MCF 10A (cell line): ENCODE results near the gene TADA3. TPM values are rescaled to one million over a fixed set of nuclear protein-coding genes. Genes with fewer than 3 reads are reported as not detected.

Experiments
- BruUV-seq: library from RNA; stranded (reverse); fragments of 400-500 nt; replicated peaks from 2 replicates; lab custom pipeline; 2021; lab: Mats Ljungman, UMichigan
- CTCF ChIA-PET: fragments of 300-600 bp; sonication (Branson Sonifier 250); formaldehyde crosslinking; extraction: SDS; loops from one replicate; lab custom pipeline; 2021; ENCODE audit warnings: antibody characterized with exemption, inconsistent platforms; lab: Yijun Ruan, JAX
- POLR2A ChIA-PET: fragments of 300-600, 350-650 bp; sonication (Branson Sonifier 250); formaldehyde crosslinking; extraction: SDS; loops from one replicate; lab custom pipeline; 2020; ENCODE audit warnings: antibody characterized with exemption, inconsistent platforms; lab: Yijun Ruan, JAX
- DNase-seq: peaks from one replicate; pipeline ENCODE4 v3.0.0-alpha.2; 2018; ENCODE audit not compliant: unreplicated experiment
- H3K27ac Mint-ChIP-seq: one replicate; pipeline ENCODE4 v1.8.0; 2022; ENCODE audit warnings: mild to moderate bottlenecking, low read depth, mixed read lengths; ENCODE audit not compliant: unreplicated experiment
- H3K27me3 Mint-ChIP-seq: one replicate; pipeline ENCODE4 v1.8.0; 2022; ENCODE audit warnings: mixed read lengths; ENCODE audit not compliant: insufficient read depth, unreplicated experiment
- H3K36me3 Mint-ChIP-seq: one replicate; pipeline ENCODE4 v1.8.0; 2022; ENCODE audit warnings: mild to moderate bottlenecking, moderate library complexity, mixed read lengths; ENCODE audit not compliant: insufficient read depth, unreplicated experiment
- H3K4me1 Mint-ChIP-seq: one replicate; pipeline ENCODE4 v1.8.0; 2022; ENCODE audit warnings: mixed read lengths; ENCODE audit not compliant: insufficient read depth, unreplicated experiment
- H3K4me3 Mint-ChIP-seq: one replicate; pipeline ENCODE4 v1.8.0; 2022; ENCODE audit warnings: mild to moderate bottlenecking, moderate library complexity, mixed read lengths; ENCODE audit not compliant: unreplicated experiment
- H3K9me3 Mint-ChIP-seq: one replicate; pipeline ENCODE4 v1.8.0; 2022; ENCODE audit warnings: mixed read lengths; ENCODE audit not compliant: unreplicated experiment
- CTCF ChIP-seq: fragments of 200-600 bp; IDR thresholded peaks from one replicate; pipeline ENCODE4 v1.8.0; 2022; ENCODE audit warnings: antibody characterized with exemption, mild to moderate bottlenecking; ENCODE audit not compliant: unreplicated experiment
- intact Hi-C: fragments of 100-400 bp; cut with micrococcal nuclease; formaldehyde crosslinking; loops from 2 replicates; pipeline ENCODE4 v1.14.1; 2022
- total RNA-seq: library from RNA; stranded (reverse); gene quantifications from 2 replicates; pipeline ENCODE4 v1.2.3, GENCODE V29; 2022

The TADA3 gene
- total RNA-seq, 1 experiment from 2014 or later: 77.1 TPM

DNA sequence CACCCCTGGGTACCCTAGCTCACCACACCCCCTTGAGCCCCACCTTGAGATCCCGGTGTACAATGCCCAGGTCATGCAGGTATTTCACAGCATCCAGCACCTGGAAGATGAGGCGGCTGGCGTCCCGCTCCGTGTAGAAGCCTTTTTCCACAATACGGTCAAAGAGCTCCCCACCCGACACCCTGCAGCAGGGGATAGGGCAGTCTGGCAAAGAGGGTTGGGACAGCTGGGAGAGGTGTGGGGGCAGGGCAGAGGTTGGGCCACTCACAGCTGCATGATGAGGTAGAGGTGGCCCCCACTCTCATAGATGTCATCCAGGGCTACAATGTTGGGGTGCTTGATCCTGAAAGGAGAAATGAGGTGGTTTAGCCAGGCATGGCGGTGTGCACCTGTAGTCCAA is 29.4 kb downstream of the TADA3 start:
- H3K4me3 Mint-ChIP-seq: no peak overlapping the region
- POLR2A ChIA-PET: no interaction called here
- H3K9me3 Mint-ChIP-seq: no peaks in the 10 kb centered on the region
- TF ChIP-seq CTCF: no peak
- DNase-seq: no peak
- H3K36me3 Mint-ChIP-seq: peaks cover 7% of the 10 kb centered on the region
- no peaks in the 10 kb centered on the region for H3K4me1 Mint-ChIP-seq
- CTCF ChIA-PET: interaction anchor here (1.0 kb wide), 2 partner anchors 8 to 36 kb away, joined by 4 to 5 read pairs; no protein-coding TSS in a partner anchor
- no peak overlapping the region for H3K27ac Mint-ChIP-seq
- no TSS peak for BruUV-seq
- no peaks in the 10 kb centered on the region for H3K27me3 Mint-ChIP-seq
- intact Hi-C loops: no loop called here

GRCh38 chr3:9761919-9762318 is 30.4 kb downstream of the TADA3 start:
- H3K9me3 Mint-ChIP-seq: no peaks in the 10 kb centered on the region
- no TSS peak for BruUV-seq
- POLR2A ChIA-PET: no interaction called here
- no peak overlapping the region for H3K27ac Mint-ChIP-seq
- intact Hi-C loops: no loop called here
- CTCF ChIA-PET: interaction anchor here (0.6 kb wide), 1 partner anchor 591 kb away, joined by 6 read pairs; no protein-coding TSS in a partner anchor
- TF ChIP-seq CTCF: no peak
- peaks cover 7% of the 10 kb centered on the region for H3K36me3 Mint-ChIP-seq
- DNase-seq: no peak
- no peaks in the 10 kb centered on the region for H3K27me3 Mint-ChIP-seq
- H3K4me3 Mint-ChIP-seq: no peak overlapping the region
- H3K4me1 Mint-ChIP-seq: no peaks in the 10 kb centered on the region

DNA sequence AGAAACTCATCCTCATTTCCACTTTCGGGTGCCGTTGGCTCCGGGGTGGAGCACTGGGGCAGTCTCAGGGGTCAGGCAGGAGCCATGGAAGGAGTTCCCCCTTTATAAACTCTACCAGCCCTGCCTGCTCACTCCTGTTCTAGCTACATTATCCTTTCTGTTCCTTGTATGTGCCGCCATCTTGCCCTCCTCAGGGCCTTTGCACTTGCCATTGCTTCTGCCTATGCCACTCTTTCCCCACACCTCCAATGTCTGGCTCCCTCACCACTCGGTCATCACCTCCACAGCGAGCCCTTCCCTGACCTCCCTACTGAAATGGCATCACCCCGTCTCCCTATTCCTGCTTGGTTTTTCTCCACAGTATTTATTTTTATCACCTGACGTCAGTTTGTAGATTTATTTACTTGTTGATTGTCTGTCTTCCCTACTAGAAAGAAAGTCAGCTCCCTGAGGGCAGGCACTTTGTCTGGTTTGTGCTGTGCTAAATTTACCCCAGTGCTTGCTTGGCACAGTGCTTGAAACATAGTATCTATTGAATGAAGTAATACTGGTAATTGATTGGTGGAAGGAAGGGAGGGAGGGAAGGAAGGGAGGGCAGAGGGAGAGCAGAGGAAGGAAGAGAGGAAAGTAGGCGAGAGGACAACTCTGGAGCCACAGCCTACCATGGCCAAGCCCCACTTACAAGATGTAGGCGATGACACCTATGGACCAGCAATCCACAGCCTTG is 31.3 kb downstream of the TADA3 start:
- H3K4me3 Mint-ChIP-seq: no peak overlapping the region
- no peaks in the 10 kb centered on the region for H3K27me3 Mint-ChIP-seq
- intact Hi-C loops: no loop called here
- no peak for TF ChIP-seq CTCF
- CTCF ChIA-PET: no interaction called here
- no peaks in the 10 kb centered on the region for H3K4me1 Mint-ChIP-seq
- BruUV-seq: no TSS peak
- H3K9me3 Mint-ChIP-seq: no peaks in the 10 kb centered on the region
- no peak overlapping the region for H3K27ac Mint-ChIP-seq
- POLR2A ChIA-PET: interaction anchor here (1.2 kb wide), 1 partner anchor 8 kb away, joined by 3 read pairs; no protein-coding TSS in a partner anchor
- H3K36me3 Mint-ChIP-seq: peaks cover 7% of the 10 kb centered on the region
- DNase-seq: no peak

DNA sequence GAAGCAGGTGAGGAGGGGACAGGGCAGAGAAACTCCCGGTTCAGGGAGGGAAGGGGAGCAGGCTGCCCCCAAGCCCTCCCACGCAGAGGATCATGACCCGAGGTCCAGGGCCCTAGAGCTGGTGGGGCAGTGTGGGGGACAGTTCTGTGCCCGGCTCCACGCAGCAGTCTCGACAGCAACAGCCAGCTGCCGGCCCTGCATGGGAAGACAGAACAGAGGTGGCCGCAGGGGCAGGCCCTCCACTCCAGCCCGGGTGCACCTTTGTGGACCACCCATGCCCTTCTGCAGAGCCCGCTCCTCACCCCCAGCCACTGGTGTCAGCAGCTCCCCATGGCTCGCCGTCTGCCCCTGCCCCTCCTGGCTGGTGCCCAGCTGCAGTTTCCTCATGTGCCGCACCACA is 34.8 kb downstream of the TADA3 start:
- CTCF ChIA-PET: no interaction called here
- no peak overlapping the region for H3K27ac Mint-ChIP-seq
- intact Hi-C loops: no loop called here
- peaks cover 7% of the 10 kb centered on the region for H3K36me3 Mint-ChIP-seq
- H3K4me1 Mint-ChIP-seq: no peaks in the 10 kb centered on the region
- no peak for TF ChIP-seq CTCF
- POLR2A ChIA-PET: no interaction called here
- no peaks in the 10 kb centered on the region for H3K27me3 Mint-ChIP-seq
- H3K4me3 Mint-ChIP-seq: no peak overlapping the region
- BruUV-seq: no TSS peak
- no peaks in the 10 kb centered on the region for H3K9me3 Mint-ChIP-seq
- DNase-seq: no peak
